Measurements from ENCODE around the gene AMOT.
"Not testable (repeated sequence)": the region's sequence is repeated elsewhere in the genome, so short reads cannot be mapped to it uniquely, and the experiment has no call there.

AMOT gene, protein sequence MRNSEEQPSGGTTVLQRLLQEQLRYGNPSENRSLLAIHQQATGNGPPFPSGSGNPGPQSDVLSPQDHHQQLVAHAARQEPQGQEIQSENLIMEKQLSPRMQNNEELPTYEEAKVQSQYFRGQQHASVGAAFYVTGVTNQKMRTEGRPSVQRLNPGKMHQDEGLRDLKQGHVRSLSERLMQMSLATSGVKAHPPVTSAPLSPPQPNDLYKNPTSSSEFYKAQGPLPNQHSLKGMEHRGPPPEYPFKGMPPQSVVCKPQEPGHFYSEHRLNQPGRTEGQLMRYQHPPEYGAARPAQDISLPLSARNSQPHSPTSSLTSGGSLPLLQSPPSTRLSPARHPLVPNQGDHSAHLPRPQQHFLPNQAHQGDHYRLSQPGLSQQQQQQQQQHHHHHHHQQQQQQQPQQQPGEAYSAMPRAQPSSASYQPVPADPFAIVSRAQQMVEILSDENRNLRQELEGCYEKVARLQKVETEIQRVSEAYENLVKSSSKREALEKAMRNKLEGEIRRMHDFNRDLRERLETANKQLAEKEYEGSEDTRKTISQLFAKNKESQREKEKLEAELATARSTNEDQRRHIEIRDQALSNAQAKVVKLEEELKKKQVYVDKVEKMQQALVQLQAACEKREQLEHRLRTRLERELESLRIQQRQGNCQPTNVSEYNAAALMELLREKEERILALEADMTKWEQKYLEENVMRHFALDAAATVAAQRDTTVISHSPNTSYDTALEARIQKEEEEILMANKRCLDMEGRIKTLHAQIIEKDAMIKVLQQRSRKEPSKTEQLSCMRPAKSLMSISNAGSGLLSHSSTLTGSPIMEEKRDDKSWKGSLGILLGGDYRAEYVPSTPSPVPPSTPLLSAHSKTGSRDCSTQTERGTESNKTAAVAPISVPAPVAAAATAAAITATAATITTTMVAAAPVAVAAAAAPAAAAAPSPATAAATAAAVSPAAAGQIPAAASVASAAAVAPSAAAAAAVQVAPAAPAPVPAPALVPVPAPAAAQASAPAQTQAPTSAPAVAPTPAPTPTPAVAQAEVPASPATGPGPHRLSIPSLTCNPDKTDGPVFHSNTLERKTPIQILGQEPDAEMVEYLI

DNA sequence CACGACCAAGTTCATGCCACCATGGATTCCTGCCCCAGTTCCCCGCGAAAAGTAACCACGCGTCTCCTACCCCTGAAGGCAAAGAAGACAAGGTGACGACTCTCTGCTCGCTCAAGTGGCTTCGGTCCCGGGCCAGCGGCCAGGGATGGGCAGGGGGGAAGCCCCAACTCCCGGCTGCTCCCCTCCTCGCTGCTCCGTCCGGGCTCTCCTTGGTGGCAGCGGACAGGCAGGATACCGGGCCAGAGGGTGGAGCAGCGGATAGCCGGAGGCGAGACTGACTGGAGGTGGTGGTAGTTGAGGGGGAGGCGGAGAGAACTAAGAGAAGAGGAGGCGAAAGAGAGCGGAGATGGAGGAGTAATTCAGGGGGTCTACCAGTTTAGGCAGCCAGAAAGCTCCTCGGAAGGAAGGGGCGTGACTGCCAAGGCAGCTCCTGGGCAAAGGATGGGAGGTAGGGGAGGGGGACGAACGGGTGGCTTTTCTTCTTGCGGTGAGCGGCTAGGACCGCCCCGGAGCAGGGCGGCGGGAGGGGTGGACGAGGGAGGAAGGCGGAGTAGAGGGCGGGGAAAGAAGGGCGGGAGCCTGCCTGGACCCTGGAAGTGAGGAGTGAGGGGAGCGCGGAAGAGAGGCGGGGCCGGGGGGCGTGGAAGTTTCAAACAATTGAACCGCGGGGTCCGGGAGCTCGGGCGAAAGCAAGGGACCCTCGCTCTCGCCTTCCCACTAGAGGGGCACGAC lies at the start of gene AMOT:
TSS of gene AMOT (minus strand) at position 450 of the 732 bp plus-strand sequence. CDS start 17,705 bp downstream, outside the sequence.
- peak; percentile 76 for DNase-seq

DNA sequence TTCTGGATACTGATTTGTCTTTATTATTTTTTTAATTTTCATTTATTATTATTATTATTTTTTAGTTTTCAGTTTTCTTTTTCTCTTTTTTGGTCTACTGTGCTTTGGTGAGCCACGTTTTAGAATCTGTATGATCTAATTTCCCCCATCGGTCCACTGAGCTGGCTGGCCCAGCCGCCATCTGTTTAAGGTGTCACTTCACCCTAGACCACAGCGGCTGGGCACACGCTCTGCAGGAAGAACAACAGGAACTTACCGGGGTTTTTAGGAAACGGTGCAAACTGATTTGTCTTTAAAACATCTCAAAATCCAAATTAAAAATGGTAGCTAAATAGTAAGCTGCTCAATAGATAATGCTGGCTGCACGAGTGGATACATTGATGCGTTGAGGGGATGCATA lies 48.8 kb upstream of the AMOT start:
- DNase-seq = no peak

DNA sequence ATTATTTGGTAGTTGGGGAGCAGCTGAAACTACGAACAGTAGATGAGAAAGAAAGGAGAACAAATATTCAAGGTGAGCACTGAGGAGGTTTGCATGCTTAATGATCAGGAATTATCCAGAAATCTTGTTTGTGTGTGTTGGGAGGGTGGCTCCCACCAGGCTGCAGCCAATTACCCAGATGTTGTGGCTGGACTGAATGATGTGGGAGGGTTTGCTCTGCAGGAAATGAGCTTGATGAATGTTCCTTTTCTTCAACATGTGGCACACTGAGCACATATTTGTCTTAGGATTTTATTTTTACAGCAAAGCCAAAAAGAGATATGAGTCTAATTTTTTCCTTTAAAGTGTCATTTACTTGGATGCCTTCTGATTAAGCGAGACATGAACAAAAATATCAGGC lies 48.3 kb upstream of the AMOT start:
- DNase-seq = no peak

DNA sequence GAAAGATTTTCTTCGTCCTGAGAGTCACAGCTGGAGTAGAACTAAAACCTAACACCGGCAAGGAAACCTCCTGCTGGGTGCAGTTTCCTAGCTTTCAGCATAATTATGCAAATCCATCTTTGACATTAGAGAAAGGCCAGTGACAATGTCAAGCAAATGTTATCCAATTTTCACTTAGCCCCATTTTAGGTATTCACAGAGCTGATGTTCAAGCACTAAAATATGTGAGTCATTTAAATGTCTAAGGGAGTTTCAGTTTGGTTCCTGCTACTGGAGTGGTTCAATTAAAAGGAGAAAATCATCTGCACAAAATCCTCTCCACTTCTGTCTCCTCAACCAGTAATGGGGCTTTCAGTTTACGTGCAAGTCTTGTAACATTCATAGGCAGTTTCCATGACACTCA lies 37.1 kb upstream of the AMOT start:
- no peak for DNase-seq

DNA sequence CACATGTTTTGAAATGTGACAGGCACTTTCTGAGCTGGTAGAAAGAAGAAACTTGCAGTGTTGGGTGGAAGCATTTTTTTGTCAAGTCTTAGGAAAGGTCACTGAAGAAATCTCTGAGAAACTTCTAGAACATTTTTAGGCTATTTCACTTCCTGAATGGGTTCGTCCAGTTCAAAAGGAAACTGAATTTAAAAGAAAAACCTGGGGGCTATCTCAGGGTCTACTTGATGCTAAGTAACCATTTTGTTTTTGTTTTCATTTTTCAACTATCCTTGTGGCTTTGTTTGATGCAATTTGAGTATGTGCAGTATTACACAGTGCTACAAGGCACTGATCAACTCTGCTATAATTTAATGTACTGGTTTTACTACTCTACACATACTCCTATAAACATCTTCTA lies 34.0 kb upstream of the AMOT start:
- no peak for DNase-seq

DNA sequence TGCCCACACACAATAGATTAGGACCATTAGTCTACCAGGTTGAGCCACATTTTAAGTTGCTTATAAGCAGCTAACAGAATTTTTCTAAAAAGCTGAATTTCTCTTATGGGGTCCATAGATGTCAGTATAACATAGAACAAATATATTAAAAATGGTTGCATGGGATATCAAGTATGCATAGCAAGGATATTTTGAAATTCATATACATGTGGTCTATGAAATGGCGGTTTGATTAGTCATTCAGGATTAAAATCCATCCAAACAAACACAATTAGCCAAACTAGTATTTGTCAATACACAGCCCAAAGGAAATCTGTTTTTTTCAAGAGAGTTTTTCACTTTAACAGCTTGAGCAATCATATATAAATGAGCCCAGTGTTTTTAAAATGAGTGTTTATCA lies 33.5 kb upstream of the AMOT start:
- DNase-seq = no peak

DNA sequence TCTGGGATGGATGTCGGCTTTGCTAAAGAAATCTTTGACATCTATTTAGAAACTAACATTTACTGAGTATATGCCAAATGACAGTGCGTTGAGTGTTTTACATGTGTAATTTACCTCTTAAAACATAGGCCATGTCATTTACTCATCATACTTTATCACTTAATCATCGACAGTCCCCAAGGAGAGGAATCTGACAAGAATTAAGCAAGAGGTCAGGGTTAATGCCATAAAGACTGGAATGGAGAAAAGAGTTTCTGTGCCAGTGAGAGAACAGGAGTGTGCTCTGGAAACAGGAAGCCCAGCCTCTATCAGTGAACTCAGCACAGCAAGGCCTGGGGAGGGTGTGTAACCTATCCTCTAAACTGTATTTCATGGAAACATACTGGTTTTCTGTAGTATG lies 28.0 kb upstream of the AMOT start:
- DNase-seq = no peak

DNA sequence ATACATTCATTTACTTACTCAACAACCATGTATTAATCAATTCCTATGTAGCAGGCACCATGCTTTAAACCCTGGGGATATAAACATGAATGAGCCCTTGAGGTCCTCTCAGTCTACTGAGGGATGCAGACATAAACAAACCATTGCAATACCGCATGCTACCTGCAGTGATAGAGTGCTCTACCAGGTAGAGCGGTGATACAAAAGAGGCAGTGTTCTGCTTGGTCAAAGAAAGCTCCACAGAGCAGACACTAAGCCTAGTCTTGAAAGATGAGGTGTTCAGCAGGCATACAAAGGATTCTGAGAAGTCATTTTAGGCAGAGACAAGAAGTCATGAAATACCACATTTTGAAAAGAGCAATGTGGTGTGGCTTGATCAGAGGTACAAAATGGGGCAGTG lies 26.9 kb upstream of the AMOT start:
- DNase-seq = no peak

DNA sequence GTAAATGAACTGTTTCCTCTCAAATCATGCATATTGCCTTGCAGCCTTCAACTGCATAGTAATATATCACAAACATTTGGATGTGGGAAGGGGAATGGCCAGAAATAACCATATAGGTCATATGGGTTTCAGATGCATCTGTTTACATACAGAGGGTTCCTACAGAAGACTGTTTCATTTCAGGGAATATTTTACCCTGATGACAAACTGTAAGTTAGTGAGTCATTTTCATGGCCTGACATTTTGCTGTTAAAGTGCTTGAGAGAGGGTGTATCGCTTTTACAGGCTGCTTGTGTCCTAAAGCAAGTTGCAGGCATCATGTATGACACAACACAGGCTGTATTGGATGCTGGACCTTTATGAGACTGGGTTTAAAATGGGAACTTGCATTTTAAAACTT lies 25.5 kb upstream of the AMOT start:
- DNase-seq = no peak

DNA sequence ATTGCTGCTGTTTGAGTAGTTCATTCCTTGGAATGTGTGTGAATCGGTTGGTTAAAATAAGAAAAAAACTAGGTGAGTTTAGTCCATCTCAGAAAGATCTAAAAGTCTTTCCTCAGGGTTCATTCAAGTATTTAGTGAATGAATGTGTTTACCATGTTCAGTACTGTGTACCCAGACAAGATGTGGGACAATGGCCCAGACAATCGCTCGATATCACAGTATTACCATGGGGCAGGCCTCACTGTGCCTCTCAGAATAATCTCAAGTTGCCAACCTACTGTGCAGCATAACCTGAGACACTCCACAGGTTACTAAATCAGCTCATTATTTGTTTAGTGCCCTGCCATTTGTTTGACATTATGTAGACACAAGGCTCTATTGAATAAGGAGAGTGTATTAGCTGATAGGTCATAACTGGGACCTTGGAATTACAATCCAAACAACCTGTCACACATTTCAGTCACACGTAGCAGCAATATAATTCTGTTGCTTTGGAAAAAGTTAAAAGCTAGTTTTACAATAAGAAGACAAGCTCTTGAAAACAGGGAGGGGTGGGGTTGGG lies 24.9 kb upstream of the AMOT start:
- DNase-seq = no peak

DNA sequence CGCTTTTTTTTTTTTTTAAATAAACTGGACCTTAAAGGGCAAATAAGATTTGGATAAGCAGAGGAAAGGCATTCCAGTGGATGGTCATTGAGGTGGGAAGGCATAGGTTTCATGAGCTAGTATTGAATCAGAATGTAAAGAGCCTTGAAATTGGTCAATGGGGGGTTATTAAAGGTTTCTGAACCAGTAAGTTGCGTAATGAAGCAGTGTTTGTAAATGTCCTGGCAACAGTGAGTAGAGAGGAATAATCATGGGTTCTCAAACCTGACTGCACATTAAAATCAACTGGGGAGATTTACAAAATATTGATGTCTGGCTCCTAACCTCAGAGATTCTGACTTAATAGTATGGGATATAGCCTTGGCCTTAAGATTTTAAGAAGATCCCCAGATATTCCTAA lies 23.2 kb upstream of the AMOT start:
- no peak for DNase-seq

DNA sequence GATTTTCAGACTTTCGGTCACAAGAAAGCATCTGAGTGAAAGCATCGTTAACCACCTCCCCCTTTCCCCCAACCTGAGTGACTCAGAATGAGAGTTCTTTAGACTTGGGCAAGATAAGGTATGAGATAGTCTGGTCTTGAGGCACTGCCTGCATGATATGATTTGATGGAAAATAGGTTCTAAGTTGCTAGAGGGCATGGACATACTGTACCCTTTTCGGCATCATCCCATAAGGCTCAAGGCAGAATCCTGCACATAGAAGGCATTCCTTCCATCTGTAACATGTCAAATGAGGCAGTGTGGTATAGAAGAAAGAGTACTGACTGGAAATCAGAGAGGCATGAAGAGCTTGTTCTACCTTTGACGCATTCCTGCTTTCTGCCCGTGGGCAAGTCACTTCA lies 16.8 kb upstream of the AMOT start:
- DNase-seq = no peak

DNA sequence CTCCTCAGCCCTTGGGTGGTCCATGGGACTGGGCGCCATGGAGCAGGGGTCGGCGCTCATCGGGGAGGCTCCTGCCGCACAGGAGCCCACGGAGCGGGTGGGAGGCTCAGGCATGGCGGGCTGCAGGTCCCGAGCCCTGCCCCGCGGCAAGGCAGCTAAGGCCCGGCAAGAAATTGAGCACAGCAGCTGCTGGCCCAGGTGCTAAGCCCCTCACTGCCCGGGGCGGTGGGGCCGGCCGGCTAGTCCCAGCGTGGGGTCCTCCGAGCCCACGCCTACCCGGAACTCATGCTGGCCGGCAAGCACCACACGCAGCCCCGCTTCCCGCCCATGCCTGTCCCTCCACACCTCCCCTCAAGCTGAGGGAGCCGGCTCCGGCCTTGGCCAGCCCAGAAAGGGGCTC lies 14.3 kb upstream of the AMOT start:
- not testable (repeated sequence) for DNase-seq

DNA sequence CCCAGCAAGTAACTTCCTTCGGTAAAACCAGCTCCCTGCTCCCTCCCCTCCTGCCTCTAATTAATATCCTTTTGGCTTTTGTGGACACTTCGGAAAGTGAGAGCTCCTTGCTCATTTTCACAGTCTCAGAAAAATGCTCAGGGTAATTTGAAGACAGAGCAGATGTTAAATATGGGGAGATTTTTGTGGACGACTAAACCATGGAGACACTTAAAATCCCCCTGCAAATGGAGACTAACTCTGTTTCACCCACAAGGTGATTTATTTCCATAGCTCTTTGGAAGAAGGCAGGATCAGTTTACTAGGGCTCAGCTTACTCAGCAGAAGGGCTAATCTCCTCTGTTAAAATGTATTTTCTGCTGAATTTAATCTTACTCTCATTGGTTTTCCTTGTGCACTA lies 12.2 kb upstream of the AMOT start:
- no peak for DNase-seq

DNA sequence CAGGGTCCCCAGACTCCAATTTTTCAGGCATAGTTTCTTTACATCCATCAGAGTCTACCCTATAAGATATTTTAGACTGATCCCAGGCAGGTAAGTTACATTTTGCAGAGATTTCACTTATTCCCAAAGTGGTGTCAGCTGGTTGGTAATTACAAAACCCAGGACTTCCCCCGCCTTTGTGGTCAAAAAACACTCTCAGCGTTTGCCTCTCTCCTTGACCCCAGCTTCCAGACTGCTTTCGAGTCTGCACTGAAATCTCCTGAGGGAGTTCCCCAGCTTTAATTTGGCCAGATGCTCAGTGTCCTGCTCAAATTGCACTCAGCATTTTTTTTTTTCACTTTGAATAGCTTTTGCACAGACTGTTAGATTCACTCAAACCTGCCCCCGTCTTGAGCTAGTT lies 11.2 kb upstream of the AMOT start:
- DNase-seq = peak; percentile 0

DNA sequence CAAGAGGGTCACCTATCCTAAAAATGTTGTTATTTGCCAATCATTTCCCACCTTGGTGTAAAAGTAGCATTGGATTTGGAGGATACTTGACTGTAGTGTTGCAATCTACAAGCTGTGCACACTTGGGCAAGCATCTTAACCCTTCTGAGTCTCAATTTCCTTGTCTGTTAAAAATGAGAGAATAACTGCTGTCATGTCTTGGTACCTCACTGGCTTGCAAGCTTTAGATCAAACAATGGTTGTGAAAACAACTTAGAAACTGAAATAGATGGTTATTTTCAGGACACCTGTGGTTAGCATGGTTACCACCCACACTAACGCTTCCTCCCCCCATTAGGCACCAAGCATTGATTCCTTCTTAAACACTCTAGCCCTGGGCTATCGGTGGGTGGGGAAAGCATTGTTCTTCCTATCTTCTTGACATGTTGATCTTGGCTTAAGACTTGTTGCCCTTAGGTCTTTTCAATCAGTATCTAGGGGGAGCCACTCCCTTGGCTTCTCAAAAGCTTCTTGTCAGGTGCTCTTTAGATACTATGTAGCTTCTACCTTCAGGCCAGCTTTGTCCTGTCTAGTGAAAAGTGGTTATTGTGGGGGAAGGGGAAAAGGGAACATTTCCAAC lies 10.6 kb upstream of the AMOT start:
- DNase-seq = peak; percentile 1

DNA sequence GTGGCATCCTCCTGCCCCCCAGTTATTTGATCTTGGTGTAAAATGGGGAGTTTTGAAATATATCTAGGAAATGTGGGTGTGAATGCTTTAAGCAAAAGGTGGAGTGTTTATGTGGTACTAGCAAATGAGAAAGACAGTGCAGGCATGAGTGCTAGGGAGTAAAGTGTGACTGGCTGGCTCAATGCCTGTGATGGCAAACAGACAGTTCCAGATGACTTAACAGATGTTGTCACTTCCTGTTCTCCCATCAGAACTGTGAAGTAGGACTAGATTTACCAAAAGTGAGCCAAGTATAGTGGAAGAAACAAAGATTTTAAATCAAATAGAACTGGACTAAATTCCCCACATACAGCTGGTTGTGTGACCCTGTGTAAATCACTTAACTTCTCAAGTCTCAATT lies 8.4 kb upstream of the AMOT start:
- no peak for DNase-seq

DNA sequence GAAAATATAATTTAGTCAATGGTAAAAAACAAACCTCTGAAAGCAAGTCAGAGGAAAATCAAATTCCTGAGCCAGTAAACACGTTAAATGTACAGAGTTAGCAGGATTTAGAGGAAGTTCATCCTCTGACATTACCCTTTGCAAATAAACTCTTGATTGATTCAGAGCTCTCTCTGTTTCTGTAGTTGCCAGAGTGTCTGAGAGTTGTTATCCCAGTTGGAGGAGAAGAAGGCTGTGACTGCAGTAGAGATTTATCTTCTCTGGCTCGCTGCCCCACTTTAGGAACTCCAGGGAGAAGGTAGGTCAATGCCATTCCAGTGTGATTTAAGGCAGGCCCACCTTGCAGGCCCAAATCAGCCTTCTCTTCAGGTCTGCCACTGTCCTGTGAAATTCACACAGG lies 6.2 kb upstream of the AMOT start:
- no peak for DNase-seq

DNA sequence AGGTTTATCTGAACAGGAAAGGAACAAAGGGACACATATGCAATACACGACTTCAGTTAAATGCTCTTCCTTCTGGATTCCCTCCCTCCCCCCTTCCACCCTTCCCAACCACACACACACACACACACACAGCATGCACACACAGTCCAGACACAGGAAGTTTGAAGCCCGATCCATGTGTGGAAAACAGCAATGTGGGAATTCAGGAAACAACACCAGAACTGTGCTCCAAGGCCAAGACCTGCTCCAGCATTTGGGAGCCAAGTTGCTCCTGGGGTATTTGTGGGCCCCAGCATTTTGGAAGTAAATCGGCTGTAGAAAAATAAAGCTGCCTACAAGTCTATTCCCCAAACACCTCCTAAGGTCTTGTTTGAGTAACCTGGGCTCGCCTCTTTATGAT lies 5.6 kb upstream of the AMOT start:
- no peak for DNase-seq

DNA sequence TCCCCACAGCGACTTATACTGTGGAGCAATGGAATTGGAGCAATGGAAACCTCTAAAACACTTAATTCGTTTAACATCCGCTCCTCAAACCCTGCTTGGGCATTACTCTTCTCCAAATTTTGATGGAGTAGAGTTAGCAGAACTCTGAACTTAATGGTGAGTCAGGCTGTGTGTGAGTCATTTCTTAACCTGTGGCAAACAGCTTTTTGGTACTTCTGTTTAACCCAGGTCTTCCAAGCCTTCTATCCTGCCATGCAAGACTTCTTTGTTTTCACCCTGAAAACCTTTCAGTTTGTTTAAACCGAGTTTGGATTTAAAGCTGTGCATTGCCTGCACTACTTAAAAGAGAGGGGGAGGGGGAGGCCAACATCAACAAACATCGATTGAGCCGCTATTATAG lies 3.6 kb upstream of the AMOT start:
- no peak for DNase-seq

DNA sequence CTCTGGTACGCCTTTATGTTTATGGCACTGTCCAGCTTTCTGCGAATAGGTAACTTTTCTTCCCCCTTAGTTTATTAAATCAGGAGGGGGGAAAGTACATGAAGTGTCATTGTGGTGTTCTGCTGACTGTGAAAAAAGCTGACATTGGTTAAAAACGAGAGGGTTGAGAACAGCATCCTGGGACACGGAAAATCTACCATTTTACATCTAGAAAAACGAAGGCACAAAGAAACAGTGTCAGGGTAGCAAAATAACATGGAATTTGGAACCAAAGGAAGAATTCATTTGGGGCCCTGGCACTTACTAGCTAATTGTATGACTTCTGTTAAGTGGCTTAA lies 1.2 kb upstream of the AMOT start:
- DNase-seq = no peak

DNA sequence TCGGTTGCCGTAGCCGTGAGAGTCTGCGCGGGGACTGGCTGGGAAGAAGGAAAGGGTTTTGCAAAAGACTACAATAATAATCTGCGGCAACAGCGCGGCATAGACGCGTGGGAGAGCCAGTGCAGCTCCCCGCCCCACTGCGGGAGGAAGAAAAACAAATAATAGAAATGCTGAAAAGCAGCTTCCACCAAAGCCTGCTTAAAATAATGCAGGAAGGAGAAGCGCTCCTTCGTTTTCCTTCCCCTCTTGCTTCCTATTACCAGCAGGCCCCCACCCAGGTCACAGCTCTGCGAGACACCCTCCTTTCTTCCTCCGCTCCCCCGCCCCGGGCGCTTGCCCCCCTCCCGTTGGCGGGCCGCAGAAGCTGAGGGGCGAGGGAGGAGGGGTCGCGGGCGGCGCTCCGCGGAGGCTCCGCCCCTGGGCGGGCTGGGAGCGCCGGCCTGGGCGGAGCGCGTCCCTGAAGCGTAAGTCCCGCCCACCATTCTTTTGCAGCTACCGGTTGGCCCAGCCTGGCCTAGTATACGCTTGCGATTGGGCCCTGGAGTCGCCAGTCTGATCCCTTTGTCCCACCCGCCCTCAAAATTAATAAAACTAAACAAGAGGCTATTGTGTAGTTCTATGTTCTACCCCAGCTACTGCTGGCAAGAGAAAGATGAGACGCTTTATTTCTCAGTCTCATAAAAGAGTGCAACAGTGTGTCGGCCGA lies 636 bp upstream of the AMOT start:
- DNase-seq = peak; percentile 87

Data from CD4-positive, alpha-beta T cell treated with Interleukin-17A for 1 hour (primary cell).